GM18873 (cell line): ENCODE data around the gene SNX32.

Source experiments
- ATAC-seq: cut with Tn5 transposase; IDR thresholded peaks from one replicate; pipeline ENCODE4 v1.9.1; 2021; ENCODE audit warnings: mild to moderate bottlenecking, moderate library complexity, moderate number of reproducible peaks; ENCODE audit not compliant: unreplicated experiment, low FRiP score

The SNX32 gene

DNA sequence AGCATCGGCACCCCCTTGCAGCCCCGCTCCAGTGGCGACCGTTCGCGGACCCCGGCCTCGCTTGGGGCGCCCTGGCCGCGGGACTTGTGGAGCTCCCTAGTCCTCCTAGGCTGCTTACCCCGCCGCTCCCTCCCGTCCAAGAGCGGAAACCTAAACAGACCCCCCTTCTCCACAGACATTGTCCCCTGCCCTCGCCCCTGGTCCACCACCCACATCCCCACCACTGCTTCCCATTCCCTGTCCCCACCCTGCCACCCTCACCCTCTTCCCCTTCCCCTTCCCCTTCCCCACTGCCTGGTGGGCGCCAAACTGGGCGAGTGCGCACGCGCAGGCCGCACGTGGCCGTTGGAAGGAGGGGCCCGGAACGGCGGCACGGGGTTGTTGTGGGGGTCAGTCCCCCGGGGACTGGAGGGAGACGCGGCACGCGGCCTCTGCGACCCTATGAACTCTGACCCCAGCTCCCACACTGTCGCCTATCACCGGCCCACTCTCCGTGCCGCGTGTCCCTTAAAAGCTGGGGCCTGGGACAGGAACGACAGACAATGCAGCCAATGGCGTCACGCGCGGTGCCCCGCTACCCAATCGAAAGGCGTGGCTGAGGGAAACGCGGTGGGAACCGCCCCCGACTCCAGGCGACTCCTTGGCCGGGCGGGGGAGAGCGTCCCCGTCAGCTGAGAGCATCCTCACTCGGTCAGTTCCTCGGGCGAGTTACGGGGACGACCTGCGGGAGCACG is at the start of gene SNX32:
TSS of gene SNX32 (plus strand) at position 667 of the 734 bp plus-strand sequence. CDS start 103 bp downstream, outside the sequence.
- ATAC-seq = peak; percentile 82

GRCh38 chr11:65785319-65786007 is 48.3 kb upstream of the SNX32 start:
- ATAC-seq = no peak

GRCh38 chr11:65786008-65786785 is 47.6 kb upstream of the SNX32 start:
- ATAC-seq = no peak

DNA sequence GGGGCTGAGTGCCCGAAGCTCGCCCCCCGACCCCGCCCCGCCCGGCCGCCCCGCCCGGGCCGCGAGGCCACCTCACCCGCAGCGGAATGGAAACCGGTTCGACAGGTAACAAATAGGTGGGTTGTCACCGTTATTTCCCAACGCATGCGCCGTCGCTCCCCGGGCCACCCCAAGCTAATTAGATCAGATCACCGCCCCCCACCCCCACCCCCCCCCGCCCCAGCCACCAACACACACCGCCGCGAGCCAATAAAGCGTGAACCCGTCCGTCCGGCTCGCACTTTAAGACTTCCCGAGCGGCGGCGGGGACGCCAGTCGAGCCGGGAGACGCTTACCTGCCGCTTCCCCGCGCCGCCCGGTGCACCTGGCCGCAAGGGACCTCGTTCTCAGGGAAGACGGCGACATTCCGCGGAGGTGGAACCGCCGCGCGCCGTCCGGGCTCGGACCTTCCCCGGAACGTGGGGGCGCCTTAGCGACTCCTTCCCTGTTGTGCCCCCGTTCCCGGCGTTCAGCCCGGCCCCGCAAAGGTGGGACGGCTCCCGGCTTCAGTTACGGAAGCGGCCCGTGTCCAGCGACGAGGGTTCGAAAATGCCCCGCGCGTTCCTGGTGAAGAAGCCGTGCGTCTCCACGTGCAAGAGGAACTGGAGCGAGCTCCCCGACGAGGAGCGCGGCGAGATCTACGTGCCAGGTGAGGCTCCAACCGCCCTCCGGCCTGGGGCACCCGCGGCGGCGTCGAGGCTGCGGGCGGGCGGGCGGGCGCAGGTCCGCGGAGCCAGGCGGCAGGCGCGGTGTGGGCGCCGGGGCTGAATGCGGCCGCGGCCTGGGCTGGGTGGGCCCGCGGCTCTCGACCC is 46.8 kb upstream of the SNX32 start, which contains the start of gene OVOL1:
TSS of gene OVOL1 (plus strand) at position 278 of the 851 bp plus-strand sequence. CDS start at position 589, 311 bp downstream.
- ATAC-seq = no peak

DNA sequence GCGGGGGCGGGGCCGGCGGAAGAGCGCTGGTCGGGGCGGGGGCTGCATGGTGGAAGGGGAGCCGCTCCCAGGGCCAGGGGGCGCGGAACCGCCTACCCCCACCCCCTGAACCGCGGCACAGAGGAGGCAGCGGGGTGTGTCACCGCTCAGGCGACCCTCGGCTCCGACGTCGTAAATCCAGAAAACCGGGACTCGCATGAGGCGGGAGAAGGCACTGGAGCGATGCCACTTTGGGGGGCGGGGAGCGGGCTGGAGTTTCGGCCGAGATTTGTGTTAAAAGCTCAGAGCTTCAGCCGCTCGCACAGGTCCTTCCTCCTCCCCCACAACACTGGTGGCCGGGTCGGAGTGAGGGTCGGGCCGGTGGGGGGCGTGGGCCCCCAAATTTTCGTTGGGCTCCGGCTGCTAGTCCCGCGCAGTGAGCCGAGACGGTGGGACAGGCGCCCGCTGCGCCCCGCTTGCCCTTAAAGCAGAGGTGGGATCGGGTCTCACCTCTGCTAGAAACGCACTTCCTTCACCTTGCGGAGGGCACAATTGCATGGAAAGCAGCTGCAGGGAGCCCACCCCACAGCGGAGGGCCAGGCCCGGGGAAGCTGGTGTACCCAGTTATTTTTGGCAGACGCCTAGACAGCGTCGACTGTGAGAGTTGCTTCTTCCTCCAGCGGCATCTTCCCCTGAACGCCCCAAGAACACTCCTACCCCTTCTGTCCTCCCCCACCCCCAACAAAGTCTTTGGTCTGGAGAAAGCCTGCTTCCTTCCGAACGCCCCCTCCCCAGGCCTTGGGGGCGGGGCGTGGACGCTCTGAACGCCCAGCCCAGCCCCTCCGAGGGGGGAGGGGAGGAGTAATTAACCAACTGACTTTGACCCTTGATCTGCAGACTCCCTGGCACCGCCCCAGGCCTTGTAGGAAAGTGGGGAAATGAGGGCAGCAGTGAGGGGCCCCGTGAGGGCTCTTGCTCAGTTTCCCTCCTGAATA is 45.8 kb upstream of the SNX32 start:
- no peak for ATAC-seq

- ATAC-seq = no peak
Measured at GRCh38 chr11:65788821-65789220, 44.9 kb upstream of the SNX32 start.

DNA sequence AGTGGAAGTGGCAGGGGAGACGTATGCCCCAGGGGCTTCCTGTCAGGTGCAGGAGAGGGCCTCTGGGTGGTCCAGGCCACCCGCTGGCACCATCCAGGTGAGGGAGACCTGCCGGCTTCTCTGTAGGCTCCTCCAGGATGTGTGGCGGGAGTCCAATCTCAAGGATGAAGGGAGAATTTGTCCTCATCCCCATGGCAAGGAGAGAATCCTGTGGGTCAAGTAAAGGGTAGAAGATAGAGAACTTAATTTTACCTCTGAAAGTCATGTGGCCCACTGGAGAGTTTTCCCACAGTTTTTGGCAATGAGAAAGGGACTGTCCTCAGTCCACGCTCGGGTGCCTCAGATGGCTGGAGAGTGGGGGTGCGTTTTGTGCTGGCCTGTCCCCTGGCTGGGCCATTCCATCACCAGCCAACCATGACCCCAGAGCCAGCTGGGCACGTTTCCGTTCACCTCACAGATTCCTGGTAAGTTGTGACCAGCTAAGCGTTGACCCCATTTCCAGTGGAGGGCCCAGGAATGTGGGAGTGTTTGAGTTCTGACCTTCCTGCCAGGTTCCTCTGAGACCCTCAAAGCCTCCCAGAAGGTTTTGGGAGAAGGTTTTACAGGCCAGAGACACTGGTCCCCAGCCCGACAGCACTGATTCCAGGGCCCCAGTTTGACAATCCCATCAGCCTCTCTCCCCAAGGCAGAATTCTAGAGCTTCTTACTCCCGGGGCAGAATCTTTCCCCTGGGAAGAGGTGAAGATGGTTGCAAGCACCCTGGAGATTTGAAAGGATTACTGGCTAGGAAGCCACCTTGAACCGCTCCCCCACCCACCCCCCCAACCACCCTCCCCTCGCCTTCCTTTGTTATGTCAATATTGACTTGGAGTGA is 44.3 kb upstream of the SNX32 start:
- no peak for ATAC-seq

- no peak for ATAC-seq
Measured at GRCh38 chr11:65790104-65790901, 43.5 kb upstream of the SNX32 start.

DNA sequence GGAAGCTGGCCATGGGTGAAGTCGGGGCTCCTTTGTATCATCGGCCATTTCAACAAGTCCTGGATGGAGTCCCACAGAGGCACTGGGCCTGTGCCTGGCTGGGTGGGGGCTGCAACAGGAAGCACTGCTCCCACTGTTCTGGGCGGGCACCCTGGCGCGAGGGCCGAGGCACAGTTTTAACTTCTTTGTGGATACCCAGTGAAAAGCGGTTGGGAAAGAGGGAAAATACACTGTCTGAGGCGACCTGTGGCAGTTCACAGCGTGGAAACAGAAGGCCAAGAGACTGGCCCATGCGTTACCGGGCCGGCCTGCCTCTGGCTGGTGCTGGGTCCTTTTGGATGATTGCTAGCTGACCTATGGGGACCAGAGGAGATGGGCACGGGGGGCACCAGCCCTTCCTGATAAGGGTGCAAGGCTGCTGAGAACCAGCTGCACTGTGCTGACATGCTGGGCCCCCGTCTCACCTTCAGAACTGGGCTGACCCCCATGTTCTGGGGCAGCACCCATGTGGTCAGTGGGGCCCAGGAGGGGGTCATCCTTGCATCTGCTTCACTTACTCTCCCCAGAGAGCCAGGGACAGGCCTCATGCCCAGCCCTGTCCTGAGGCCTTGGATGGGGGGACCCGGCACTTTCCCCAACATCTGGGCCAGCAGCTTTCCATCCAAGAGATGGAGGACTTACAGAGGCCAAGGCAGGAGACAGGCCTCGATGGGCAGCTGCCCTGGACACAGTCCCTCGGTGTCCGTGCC is 42.7 kb upstream of the SNX32 start:
- no peak for ATAC-seq

GRCh38 chr11:65791719-65792213 is 42.0 kb upstream of the SNX32 start:
- peak; percentile 83 for ATAC-seq

DNA sequence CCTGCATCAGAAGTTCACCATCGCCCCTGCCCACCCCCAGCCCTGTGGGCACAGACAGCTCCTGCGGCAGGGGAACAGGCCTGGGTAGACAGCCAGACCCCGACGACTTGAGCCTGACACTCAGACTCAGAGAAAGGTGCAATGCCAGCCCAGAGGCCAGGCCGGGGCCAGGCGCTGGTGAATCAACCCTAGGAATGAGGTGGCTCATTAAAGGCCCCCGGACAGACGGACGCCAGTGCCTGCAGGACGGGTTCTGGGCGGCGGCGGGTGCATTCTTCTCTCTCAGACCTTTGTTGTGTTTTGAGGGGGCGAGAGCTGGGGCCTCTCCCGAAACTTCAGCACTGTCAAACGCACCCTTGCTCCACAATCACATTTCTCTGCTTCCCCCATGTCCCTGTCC is 41.3 kb upstream of the SNX32 start:
- ATAC-seq = no peak

GRCh38 chr11:65793144-65793581 is 40.6 kb upstream of the SNX32 start:
- no peak for ATAC-seq

- ATAC-seq = no peak
Measured at GRCh38 chr11:65793625-65794400, 40.0 kb upstream of the SNX32 start.

- ATAC-seq = no peak
Measured at GRCh38 chr11:65794570-65795510, 38.9 kb upstream of the SNX32 start.
